HG02943 (cell line): Measurements from ENCODE around the gene ABCA7.

ENCODE experiments used
- ATAC-seq: cut with Tn5 transposase; IDR thresholded peaks from one replicate; pipeline ENCODE4 v1.9.1; 2021; ENCODE audit warnings: mild to moderate bottlenecking, low read depth, moderate library complexity; ENCODE audit not compliant: unreplicated experiment

ABCA7 gene

GRCh38 chr19:1004204-1004802, 35.6 kb upstream of the ABCA7 start:
- no peak for ATAC-seq

- ATAC-seq = no peak
Measured at GRCh38 chr19:1004803-1005664, 34.9 kb upstream of the ABCA7 start.

DNA sequence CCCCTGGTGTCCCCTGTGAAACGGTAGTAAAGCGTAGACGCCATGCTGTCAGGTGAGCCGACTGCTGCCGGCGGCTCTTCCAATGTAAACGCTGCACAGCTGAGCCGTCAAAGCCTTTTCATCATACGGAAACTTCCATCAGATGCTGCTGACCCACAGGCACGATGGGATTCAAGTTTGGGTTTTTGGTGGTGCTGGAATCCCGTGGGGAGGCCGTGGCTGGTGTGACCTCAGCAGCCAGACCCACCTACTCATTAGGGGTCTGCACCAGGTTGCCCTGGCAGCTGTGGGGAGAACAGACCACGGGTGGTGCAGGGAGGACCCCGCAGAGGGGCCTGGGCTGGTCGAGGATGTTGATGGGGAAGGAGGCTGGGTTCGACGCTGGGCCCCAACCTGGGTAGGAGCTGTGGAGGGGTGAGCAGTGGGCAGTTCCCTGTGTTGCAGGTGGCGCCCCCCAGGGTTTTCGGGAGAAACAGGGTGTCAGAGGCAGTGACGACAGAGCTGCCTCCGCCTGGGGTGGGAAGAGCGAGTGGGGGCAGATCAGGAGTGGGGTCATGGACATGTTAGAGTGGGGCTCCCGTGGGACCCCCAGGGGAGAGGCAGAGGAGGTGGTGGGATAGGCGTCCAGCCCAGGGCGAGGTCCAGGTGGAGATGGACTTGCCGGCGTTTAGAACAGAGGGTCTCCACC, 33.1 kb upstream of the ABCA7 start:
- ATAC-seq = no peak

DNA sequence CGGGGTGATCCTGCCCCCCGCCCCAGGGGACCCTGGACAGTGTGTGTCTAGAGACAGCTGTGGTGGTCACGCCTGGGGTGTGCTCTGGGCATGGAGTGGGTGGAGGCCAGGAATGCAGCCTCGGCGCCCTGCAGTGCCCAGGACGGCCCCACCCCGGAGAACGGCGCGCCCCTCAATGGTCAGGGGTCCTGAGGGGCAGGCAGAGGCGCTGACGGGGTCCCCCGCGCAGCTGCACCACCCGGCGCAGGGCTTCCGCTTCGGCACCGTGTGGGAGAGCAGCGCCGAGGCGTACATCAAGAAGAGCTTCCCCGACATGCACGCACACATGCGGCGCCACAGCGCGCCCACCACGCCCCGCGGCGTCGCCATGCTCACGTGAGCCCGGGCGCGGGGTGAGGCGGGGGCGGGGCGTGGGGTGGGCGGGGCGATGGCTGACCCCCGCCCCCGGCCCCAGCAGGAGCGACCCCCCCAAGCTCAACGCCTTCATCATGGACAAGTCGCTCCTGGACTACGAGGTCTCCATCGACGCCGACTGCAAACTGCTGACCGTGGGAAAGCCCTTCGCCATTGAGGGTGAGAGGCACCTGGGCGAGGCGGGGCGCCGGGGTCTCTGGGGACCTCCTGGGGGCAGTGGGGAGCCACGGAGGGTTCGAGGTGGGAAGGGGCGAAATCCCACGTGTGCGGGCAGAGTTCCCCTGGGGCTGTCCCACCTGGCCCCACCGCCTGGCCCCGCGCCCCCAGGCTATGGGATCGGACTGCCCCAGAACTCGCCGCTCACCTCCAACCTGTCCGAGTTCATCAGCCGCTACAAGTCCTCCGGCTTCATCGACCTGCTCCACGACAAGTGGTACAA, 32.3 kb upstream of the ABCA7 start:
- no peak for ATAC-seq

DNA sequence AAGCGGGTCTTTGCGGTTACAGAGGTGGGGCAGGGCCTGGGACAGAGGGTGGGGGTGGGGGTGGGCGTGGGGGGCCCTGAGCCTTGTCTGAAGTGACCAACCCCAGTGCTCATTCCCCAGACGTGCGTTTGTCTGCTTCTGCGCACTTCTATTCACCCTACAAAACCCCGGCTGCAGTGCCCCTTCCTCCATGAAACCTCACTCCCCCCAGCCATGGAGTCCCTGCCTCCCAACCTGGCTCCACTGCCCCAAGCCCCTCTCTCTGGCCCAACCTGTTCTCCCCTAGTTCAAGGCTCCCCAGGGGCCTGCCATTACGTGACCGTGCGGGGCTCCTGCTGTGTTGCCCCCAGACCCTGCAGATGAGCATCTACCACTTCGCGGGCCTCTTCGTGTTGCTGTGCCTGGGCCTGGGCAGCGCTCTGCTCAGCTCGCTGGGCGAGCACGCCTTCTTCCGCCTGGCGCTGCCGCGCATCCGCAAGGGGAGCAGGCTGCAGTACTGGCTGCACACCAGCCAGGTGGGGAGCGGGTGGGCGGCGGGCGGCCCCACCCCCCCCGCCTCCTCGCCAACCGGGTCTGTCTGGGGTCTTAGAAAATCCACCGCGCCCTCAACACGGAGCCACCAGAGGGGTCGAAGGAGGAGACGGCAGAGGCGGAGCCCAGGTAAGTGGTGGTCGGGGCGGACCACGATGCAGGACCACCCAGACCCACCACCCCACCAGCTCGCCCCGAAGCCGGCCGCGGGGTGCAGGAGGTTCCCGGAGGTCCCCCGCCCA, 31.5 kb upstream of the ABCA7 start:
- no peak for ATAC-seq

- ATAC-seq = no peak
Measured at GRCh38 chr19:1009041-1009980, 30.6 kb upstream of the ABCA7 start.

DNA sequence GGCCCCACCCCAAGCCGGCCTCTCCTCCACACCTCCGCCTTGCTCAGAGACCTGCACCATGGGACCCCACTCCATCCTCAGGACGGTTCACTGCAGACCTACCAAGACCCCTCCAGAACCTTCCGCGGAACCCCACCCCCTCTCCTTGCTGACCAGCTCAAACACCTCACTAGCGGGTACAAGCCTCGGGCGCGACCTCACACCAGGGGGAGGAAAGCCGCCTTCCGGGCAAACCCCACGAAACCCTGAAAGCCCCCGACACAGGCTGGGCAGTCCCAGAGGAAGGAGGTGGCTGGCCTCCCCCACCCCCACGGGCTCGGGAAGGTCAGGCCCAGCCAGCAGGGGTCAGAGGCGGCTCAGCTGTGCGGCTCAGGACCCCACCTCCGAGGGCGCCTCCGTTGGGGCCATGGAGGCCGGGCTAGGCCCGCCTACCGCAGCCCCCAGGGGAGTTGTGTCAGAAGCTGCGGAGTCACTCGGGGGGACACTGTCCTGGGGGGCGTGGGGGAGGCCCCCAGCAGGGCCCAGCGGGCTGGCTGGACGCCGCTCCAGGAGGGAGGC, 29.8 kb upstream of the ABCA7 start:
- ATAC-seq = no peak

DNA sequence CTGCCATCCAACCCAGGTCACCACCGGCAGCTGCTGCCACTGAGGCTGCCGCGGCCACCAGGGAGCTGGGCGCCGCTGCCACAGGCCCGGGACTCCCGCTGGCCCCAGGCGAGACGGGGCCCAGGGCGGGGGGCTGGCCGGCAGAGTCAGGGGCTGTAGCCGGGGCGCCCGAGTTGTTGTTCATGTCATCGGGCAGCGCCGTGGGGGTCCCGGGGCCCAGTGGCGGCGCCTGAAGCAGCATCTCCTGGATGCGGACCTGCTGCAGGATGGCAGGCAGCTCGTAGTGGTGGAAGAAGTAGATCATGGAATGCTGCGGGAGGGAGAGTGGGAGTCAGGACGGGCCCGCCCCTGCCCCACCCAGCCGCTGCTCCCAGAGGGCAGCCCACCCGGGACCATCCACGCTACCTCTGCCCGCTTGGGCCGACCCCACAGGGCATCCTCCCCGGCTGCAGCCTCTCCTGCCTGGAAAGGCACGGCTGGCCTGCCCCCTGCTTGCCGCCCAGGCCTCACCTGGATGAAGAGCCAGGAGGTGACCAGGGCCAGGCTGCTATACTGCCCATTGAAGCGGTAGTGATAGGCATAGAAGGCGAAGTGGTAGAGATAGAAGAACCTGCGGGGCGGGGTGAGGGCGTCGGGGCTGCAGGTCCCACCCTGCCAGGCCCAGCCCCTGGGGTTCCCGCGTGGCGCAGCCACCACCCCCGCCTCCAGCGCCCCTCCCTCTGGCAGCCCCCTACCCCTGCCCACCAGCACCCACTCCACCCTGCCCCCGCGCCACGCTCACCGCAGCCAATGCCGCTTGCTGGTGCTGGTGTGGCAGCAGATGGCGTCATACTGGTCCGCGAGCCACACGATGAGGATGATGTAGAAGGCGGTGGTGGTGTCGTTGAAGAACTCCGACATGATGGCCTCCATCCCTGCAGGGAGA, 29.1 kb upstream of the ABCA7 start:
- no peak for ATAC-seq

- no peak for ATAC-seq
Measured at GRCh38 chr19:1011831-1012333, 28.0 kb upstream of the ABCA7 start.

GRCh38 chr19:1012334-1012733, 27.6 kb upstream of the ABCA7 start:
- ATAC-seq = no peak

DNA sequence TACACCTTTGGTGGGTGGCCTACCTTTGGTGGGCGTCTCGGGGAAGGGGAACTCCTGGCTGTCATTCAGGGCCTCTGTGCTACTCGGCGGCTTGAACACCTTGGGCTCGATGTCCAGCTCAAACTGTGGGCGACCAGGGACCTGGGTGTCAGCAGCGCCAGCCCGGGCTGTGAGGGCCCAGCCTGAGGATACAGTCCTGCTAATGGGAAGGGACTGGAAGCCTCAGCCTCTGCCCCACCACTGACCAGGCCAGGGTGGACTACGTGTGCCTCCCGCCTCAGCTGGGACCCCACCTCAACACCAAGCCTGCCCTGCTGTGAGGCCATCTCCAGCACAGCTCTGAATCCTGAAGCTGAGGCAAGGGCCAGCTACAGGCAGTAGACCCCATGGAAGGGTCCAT, 26.7 kb upstream of the ABCA7 start:
- no peak for ATAC-seq

DNA sequence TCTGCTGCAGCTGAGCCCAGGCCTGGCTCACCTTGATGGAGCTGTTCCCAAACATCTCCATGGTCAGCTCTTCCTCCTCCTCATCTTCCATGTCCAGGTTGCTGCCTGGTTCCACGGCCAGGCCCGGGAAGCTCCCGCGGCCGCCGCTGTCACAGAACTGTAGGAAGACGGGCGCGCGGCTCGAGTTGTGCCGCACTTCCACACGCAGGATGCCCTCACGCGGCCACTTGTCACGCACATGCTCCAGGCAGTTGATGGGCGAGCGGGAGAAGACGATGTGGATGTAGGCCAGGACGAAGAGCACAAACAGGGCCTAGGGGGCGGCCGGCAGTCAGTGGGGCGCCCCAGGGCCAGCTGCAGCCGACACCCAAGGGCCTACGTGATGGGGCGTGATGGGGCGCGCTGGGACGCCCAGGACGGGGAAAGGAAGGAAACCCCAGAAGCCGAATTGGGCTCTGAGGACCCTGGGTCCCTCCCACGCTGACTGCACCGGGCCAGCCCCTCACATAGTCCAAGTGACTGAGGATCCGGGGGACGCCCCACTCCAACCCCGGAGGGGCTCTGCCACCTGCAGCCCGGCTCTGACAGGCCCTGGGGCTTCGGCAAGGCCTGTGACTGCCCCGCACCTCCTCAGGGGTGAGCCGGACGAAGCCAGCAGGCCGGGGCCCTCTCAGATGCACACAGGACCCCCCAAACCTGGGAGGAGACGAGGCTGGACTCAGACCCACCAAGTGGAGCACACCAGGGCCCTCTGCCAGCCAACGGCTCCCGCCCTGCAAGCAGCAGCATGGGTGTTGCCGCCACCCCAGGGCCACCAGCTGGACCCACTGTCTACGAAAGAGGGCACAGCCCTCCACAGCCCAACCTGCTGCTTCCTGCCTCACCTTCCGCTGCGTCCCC, 25.5 kb upstream of the ABCA7 start:
- no peak for ATAC-seq

DNA sequence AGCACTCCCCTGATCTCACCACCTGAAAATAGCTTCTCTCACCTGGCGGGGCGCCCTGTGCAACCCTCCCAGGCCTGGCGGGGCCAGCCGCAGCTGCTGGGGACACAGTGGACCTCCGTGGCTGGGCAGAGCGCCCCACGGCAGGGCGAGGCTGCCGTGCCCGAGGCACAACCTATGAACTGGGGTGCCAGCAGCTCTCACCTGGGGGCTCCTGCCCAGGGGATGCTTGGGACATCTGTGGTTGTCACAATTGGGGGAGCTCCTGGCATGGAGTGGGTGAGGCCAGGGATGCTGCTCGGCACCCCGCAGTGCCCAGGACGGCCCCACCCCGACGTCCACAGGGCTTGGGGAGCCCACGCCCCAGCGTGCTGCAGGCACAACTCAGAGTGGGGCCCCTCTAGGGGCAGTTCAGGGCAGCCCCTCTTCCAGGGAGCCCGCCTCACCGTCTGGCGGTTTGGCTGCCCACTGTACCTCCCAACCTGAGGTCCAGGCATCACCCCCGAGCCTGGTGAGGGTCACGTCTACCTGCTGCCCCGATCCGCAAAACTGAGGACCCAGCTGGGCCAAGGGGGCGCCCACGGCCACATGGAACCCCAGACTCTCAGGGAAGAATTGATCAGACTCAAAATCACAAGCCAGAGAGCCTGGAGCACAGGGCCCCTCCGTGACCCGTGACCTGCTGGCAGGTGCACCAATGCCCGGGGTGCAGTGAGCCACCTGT, 24.7 kb upstream of the ABCA7 start:
- no peak for ATAC-seq

DNA sequence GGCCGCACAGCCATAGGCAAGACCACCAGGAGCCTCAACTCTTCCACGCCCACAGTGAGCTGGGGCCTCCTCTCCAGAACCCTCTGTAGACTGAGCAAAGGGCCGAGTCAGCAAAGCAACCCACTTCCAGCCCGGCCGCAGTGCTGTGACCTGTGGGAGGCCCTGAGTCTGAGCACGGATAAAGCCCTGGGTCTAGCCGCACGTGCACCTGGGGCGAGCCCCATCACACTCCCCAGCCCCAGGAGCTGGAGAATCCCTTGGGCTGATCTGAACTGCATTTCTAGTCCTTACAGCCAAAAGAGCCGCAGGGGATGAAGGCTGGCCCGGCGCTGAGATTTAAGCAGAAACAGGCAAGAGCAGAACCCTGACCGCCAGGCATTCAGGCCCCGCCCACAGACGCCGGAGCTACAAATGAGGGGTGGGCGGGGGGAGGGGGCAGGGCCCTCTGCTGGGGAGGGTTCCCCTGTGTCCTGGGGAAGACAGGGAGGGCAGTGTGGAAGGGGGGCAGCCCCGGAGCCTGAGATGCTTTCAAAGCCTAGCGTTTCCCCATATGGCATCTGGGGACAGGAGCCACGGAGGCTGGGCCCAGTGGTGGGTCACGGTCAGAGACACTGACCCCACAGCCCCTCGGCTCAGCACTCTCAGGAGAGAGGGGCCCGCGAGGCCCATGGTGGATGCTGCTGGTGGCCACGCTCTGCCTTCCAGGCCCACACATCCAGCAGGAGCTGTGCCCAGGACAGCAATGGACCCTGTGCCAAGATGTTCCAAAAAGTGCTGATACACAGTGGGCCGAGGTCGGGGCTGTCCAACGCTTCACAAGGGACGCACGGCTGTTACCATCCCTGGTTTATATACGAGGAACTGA, 23.9 kb upstream of the ABCA7 start:
- no peak for ATAC-seq

DNA sequence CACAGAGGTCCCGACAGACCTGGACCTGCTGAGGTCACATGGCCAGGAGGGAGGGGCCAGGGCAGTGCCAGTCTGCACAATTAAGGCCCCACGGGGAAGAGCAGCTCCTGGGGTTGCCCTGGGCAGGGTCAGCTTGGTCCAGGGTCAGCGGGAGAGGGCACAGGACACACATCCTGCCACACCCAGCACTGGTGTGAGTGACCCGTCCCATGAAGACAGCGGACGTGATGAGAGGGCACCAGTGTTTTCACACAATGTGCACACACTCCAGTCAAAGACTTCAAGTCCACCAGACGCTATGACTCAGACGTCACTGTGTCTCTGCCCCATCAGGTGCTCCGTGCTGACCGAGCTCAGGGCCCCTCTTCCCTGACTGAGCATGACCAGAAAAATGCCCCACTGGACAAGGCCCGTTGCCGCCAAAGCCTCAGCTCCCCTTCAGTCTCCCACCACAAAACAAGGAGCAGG, 23.2 kb upstream of the ABCA7 start:
- ATAC-seq = no peak
